SK-N-SH (cell line): Measurements from ENCODE around the gene TPD52L2. TPM values are rescaled to one million over a fixed set of nuclear protein-coding genes. Genes with fewer than 3 reads are reported as not detected.

Experiments
- CTCF ChIA-PET: fragments of 300-600, 350-600 bp; formaldehyde crosslinking; extraction: SDS; loops from one replicate; lab custom pipeline; 2021; lab: Yijun Ruan, JAX
- POLR2A ChIA-PET: fragments of 350-600 bp; sonication (Branson Sonifier 250); formaldehyde crosslinking; extraction: SDS; loops from one replicate; lab custom pipeline; 2020; ENCODE audit warnings: antibody characterized with exemption, inconsistent platforms; lab: Yijun Ruan, JAX
- DNase-seq: peaks from one replicate; pipeline ENCODE4 v3.0.0; 2012
- H2AFZ ChIP-seq: fragments of 200-600 bp; sonication (generic); 2 replicates; pipeline ENCODE4 v1.8.1; 2016; ENCODE audit warnings: antibody characterized with exemption, mild to moderate bottlenecking, low read depth
- H3F3A ChIP-seq: fragments of 200-600 bp; sonication (generic); replicated peaks from 2 replicates; pipeline ENCODE3; 2016; ENCODE audit warnings: antibody characterized with exemption, mild to moderate bottlenecking; ENCODE audit not compliant: insufficient read depth
- H3K27ac ChIP-seq, 2 experiments: fragments of 200-500 bp in 1 of 2; fragments of 200-600 bp in 1 of 2; sonication (Bioruptor generic) in 1 of 2; sonication (generic), shearing (Covaris generic) in 1 of 2; 2 replicates each; pipeline versions ENCODE4 v1.5.1 to v1.6.1; 2014 to 2016; ENCODE audit warnings: low read depth in 2 of 2, inconsistent platforms in 1 of 2, low read length in 1 of 2, mild to moderate bottlenecking in 1 of 2, mixed read lengths in 1 of 2
- H3K27me3 ChIP-seq: fragments of 200-600 bp; sonication (generic), shearing (Covaris generic); 2 replicates; pipeline ENCODE4 v1.6.1; 2016; ENCODE audit warnings: mixed run types; ENCODE audit not compliant: insufficient read depth
- H3K36me3 ChIP-seq, 2 experiments: fragments of 200-500 bp in 1 of 2; fragments of 200-600 bp in 1 of 2; sonication (Bioruptor generic) in 1 of 2; sonication (generic) in 1 of 2; replicated peaks in 1 of 2; 2 replicates each; pipeline versions ENCODE3 to v1.5.1; 2014 to 2016; ENCODE audit warnings: low read length in 1 of 2, mild to moderate bottlenecking in 1 of 2; ENCODE audit not compliant: insufficient read depth in 2 of 2, control insufficient read depth in 1 of 2
- H3K4me1 ChIP-seq, 2 experiments: fragments of 200-500 bp in 1 of 2; fragments of 200-600 bp in 1 of 2; sonication (Bioruptor generic) in 1 of 2; sonication (generic), shearing (Covaris generic) in 1 of 2; 2 replicates each; pipeline versions ENCODE4 v1.5.1 to v1.6.1; 2014 to 2016; ENCODE audit warnings: low read depth in 1 of 2, low read length in 1 of 2, mixed run types in 1 of 2; ENCODE audit not compliant: insufficient read depth in 2 of 2, control insufficient read depth in 1 of 2
- H3K4me2 ChIP-seq: fragments of 200-600 bp; sonication (generic), shearing (Covaris generic); 2 replicates; pipeline ENCODE4 v1.6.1; 2017; ENCODE audit warnings: mixed run types
- H3K4me3 ChIP-seq, 2 experiments: fragments of 200-500 bp in 1 of 2; fragments of 200-600 bp in 1 of 2; sonication (Bioruptor generic) in 1 of 2; sonication (generic), shearing (Covaris generic) in 1 of 2; 2 replicates each; pipeline versions ENCODE4 v1.5.1 to v1.8.1; 2014 to 2016; ENCODE audit warnings: low read depth in 2 of 2, inconsistent platforms in 1 of 2, low read length in 1 of 2, mild to moderate bottlenecking in 1 of 2, mixed read lengths in 1 of 2, moderate library complexity in 1 of 2
- H3K79me2 ChIP-seq: fragments of 200-600 bp; sonication (generic); 2 replicates; pipeline ENCODE4 v1.8.1; 2017; ENCODE audit warnings: mild to moderate bottlenecking; ENCODE audit not compliant: insufficient read depth
- H3K9ac ChIP-seq: fragments of 200-600 bp; sonication (generic); 2 replicates; pipeline ENCODE4 v1.6.1; 2017; ENCODE audit warnings: mixed run types
- H3K9me2 ChIP-seq: fragments of 200-600 bp; sonication (generic); 2 replicates; pipeline ENCODE4 v1.6.1; 2017; ENCODE audit warnings: mixed run types
- H3K9me3 ChIP-seq: fragments of 200-600 bp; sonication (generic); 2 replicates; pipeline ENCODE4 v1.6.1; 2017; ENCODE audit warnings: mixed run types, mild to moderate bottlenecking, moderate library complexity
- H4K20me1 ChIP-seq: fragments of 200-600 bp; sonication (generic); 2 replicates; pipeline ENCODE4 v1.6.1; 2017; ENCODE audit warnings: mild to moderate bottlenecking, mixed run types; ENCODE audit not compliant: insufficient read depth
- ELF1 ChIP-seq: IDR thresholded peaks from 2 replicates; pipeline ENCODE4 v1.4.0; 2012
- EZH2phosphoT487 ChIP-seq: fragments of 200-600 bp; sonication (generic); IDR thresholded peaks from 2 replicates; pipeline ENCODE4 v1.6.1; 2017; ENCODE audit warnings: low read depth, mixed run types, mild to moderate bottlenecking, antibody characterized with exemption, moderate library complexity, borderline replicate concordance
- FOSL2 ChIP-seq: IDR thresholded peaks from 2 replicates; pipeline ENCODE4 v1.4.0; 2012; ENCODE audit warnings: low read depth, mild to moderate bottlenecking, moderate library complexity, borderline replicate concordance
- FOXM1 ChIP-seq: IDR thresholded peaks from 2 replicates; pipeline ENCODE4 v1.4.0; 2012; ENCODE audit warnings: low read depth, mild to moderate bottlenecking
- GABPA ChIP-seq: IDR thresholded peaks from 2 replicates; pipeline ENCODE4 v1.4.0; 2012; ENCODE audit warnings: low read depth, mild to moderate bottlenecking
- JUND ChIP-seq: IDR thresholded peaks from 2 replicates; pipeline ENCODE4 v1.4.0; 2012
- NRF1 ChIP-seq: IDR thresholded peaks from 2 replicates; pipeline ENCODE4 v1.6.1; 2012; ENCODE audit warnings: low read depth, mild to moderate bottlenecking, low read length
- POLR2AphosphoS5 ChIP-seq: IDR thresholded peaks from 2 replicates; pipeline ENCODE4 v1.6.1; 2012; ENCODE audit warnings: low read depth, low read length
- RFX5 ChIP-seq: IDR thresholded peaks from 2 replicates; pipeline ENCODE4 v1.6.1; 2012; ENCODE audit warnings: mild to moderate bottlenecking, improper control_type of control experiment, low read length
- RXRA ChIP-seq: IDR thresholded peaks from 2 replicates; pipeline ENCODE4 v1.4.0; 2012; ENCODE audit warnings: low read depth, mild to moderate bottlenecking, borderline replicate concordance
- TEAD4 ChIP-seq: IDR thresholded peaks from 2 replicates; pipeline ENCODE4 v1.4.0; 2012; ENCODE audit warnings: mild to moderate bottlenecking, borderline replicate concordance; ENCODE audit not compliant: insufficient read depth
- YY1 ChIP-seq: IDR thresholded peaks from 2 replicates; pipeline ENCODE4 v1.4.0; 2012; ENCODE audit warnings: low read depth, mild to moderate bottlenecking
- WGBS: methylation state at CpG from one replicate; pipeline ENCODE4 v1.1.6; 2017; ENCODE audit warnings: low lambda C conversion rate; 5-methylcytosine and 5-hydroxymethylcytosine counted together
- polyA plus RNA-seq, 3 experiments: library from polyadenylated mRNA; depleted of rRNA; stranded (reverse); fragments of >200 nt; gene quantifications; 2 replicates each; pipeline ENCODE4 v1.2.3, GENCODE V29; 2012
- TF ChIP-seq, protein P1 (sequence below): IDR thresholded peaks from 2 replicates; pipeline ENCODE4 v1.6.1; 2012; ENCODE audit warnings: mild to moderate bottlenecking, low read depth, low read length, moderate library complexity
- TF ChIP-seq, protein P2 (sequence below): IDR thresholded peaks from 2 replicates; pipeline ENCODE4 v1.4.0; 2012; ENCODE audit warnings: low read depth

Gene TPD52L2
- polyA plus RNA-seq, 1 of the 3 experiments (the other 2 are of a cell fraction) = 137 TPM

DNA sequence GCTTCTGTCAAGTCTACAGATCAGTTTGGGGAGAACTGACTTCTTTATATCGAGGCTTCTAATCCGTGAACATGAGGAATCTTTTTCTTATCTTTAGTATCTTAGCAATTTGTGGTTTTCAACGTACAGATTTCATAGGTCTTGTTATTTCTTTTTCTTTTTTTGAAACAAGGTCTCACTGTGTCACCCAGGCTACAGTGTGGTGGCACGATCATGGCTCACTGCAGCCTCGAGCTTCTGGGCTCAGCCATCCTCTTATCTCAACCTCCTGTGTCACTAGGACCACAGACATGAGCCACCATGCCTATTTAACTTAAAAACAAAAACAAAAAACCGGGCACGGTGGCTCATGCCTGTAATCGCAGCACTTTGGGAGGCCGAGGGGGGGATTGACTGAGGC lies 59.2 kb downstream of the TPD52L2 start:
- H3K4me1 ChIP-seq = no peaks in the 10 kb centered on the region
- CTCF ChIA-PET = no interaction called here
- H2AFZ ChIP-seq = no peak overlapping the region
- WGBS = 83% methylated on average over 9 of the region's 9 CpGs
- DNase-seq = no peak
- no peaks in the 10 kb centered on the region for H3F3A ChIP-seq
- no peak overlapping the region for H3K27ac ChIP-seq
- H3K4me3 ChIP-seq = no peak overlapping the region
- TF ChIP-seq, protein P1, sequence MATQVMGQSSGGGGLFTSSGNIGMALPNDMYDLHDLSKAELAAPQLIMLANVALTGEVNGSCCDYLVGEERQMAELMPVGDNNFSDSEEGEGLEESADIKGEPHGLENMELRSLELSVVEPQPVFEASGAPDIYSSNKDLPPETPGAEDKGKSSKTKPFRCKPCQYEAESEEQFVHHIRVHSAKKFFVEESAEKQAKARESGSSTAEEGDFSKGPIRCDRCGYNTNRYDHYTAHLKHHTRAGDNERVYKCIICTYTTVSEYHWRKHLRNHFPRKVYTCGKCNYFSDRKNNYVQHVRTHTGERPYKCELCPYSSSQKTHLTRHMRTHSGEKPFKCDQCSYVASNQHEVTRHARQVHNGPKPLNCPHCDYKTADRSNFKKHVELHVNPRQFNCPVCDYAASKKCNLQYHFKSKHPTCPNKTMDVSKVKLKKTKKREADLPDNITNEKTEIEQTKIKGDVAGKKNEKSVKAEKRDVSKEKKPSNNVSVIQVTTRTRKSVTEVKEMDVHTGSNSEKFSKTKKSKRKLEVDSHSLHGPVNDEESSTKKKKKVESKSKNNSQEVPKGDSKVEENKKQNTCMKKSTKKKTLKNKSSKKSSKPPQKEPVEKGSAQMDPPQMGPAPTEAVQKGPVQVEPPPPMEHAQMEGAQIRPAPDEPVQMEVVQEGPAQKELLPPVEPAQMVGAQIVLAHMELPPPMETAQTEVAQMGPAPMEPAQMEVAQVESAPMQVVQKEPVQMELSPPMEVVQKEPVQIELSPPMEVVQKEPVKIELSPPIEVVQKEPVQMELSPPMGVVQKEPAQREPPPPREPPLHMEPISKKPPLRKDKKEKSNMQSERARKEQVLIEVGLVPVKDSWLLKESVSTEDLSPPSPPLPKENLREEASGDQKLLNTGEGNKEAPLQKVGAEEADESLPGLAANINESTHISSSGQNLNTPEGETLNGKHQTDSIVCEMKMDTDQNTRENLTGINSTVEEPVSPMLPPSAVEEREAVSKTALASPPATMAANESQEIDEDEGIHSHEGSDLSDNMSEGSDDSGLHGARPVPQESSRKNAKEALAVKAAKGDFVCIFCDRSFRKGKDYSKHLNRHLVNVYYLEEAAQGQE = no peak
- TF ChIP-seq NRF1 = no peak
- no peak for TF ChIP-seq RXRA
- no peak for TF ChIP-seq GABPA
- no peak for TF ChIP-seq YY1
- TF ChIP-seq FOXM1 = no peak
- TF ChIP-seq FOSL2 = no peak
- no peak for TF ChIP-seq TEAD4
- no peak for TF ChIP-seq POLR2AphosphoS5
- TF ChIP-seq, protein P2, sequence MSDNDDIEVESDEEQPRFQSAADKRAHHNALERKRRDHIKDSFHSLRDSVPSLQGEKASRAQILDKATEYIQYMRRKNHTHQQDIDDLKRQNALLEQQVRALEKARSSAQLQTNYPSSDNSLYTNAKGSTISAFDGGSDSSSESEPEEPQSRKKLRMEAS = no peak
- no peak for TF ChIP-seq RFX5
- no peak for TF ChIP-seq JUND
- no peak for TF ChIP-seq EZH2phosphoT487
- peaks cover 30% of the 10 kb centered on the region for H4K20me1 ChIP-seq
- no peaks in the 10 kb centered on the region for H3K9me3 ChIP-seq
- H3K27me3 ChIP-seq = no peaks in the 10 kb centered on the region
- peaks cover 15 to 17% of the 10 kb centered on the region in 2 experiments for H3K36me3 ChIP-seq
- H3K9ac ChIP-seq = no peak overlapping the region
- H3K79me2 ChIP-seq = peaks cover 71% of the 10 kb centered on the region
- H3K4me2 ChIP-seq = no peak overlapping the region
- POLR2A ChIA-PET = no interaction called here
- no peaks in the 10 kb centered on the region for H3K9me2 ChIP-seq

- H3K79me2 ChIP-seq = peaks cover 63% of the 10 kb centered on the region
- H3K9ac ChIP-seq = no peak overlapping the region
- H3K27ac ChIP-seq = no peak overlapping the region
- H3F3A ChIP-seq = no peaks in the 10 kb centered on the region
- no peaks in the 10 kb centered on the region for H3K9me2 ChIP-seq
- H3K27me3 ChIP-seq = no peaks in the 10 kb centered on the region
- no peaks in the 10 kb centered on the region for H3K4me1 ChIP-seq
- H4K20me1 ChIP-seq = peaks cover 30% of the 10 kb centered on the region
- H2AFZ ChIP-seq = no peak overlapping the region
- CTCF ChIA-PET = interaction anchor here (1.6 kb wide), 1 partner anchor 47 kb away, joined by 3 read pairs; no protein-coding TSS in a partner anchor
- H3K9me3 ChIP-seq = no peaks in the 10 kb centered on the region
- WGBS = 92% methylated on average over 6 of the region's 8 CpGs
- POLR2A ChIA-PET = no interaction called here
- no peak overlapping the region for H3K4me2 ChIP-seq
- no peak for DNase-seq
- H3K4me3 ChIP-seq = no peak overlapping the region
- no peak for TF ChIP-seq ELF1
- peaks cover 22 to 25% of the 10 kb centered on the region in 2 experiments for H3K36me3 ChIP-seq
These were observed 61.2 kb downstream of the TPD52L2 start for GRCh38 chr20:63926298-63926697.
